HG02623 (cell line): ENCODE measurements around the gene FZR1.

ENCODE experiments used
- ATAC-seq: cut with Tn5 transposase; IDR thresholded peaks from one replicate; pipeline ENCODE4 v1.9.1; 2021; ENCODE audit warnings: moderate library complexity; ENCODE audit not compliant: unreplicated experiment

The FZR1 gene

DNA sequence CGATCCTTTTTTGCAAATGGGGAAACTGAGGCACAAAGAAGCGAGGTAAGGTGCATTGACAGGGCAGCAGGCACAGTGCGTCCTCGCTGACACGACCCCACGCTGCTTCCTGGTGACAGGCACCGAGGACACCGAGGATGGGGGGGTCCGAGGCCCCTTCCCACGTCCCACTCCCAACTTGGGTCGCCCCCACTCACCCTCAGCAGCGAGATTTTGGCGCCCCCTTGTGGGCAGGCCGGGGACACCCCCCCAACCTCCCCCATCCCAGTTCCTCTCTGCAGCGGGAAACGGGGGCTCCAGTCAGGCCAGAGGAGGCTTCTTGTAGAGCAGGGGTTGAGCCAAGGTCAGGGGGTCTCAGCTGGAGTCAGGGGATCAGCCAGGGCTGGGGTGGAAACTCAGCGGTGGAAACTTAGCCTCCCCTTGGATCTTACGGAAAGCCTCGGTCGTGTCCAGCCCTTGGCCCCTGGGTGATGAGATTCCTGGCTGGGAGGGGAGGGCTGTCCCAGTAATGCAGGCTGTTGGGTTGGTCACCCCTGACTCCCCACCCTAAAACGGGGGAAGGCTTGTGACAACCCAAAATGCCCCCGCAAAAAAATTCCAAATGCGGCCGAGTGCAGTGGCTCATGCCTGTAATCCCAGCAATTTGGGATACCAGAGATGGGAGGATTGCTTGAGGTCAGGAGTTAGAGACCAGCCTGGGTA lies 34.0 kb upstream of the FZR1 start:
- no peak for ATAC-seq

DNA sequence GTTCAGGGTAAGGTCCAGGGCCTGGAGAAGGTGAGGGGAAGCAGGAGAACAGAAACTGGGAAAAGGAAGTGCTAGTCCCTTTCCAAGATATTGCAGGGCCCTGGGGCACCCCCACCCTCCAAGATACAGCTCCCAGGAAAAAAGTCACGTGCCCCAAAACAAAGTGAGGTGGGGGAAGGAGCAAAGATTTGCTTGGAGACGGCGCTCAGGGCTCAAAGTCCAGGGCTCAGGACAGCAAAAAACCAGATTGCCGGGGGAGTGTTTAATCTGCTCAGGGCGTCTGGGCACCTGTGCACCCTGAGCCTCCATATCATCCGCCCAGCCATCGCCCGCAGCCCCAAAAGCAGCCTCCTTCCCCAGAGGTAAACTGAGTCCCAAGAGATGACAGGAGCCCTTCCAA lies 32.1 kb upstream of the FZR1 start:
- no peak for ATAC-seq

DNA sequence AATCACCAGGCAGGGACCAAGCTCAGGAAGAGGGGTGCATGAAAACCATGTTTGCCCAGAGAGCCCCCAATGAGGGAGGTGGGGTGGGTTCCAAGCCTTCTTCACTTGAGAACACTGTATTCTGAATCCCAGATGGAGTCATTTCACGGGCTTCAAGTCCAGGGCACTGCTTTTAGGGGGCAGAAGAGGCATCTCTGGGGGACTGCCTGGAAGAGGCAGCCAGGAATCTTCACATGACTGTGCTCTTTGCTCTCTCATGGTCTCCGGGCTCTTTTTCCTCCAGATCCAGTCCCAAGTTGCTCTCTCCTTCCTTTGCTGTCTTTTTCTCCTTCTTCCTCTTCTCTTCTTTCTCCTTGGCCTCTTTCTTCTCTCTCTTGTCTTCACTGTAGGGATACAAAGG lies 31.5 kb upstream of the FZR1 start:
- ATAC-seq, result no peak

- ATAC-seq, result no peak
These were observed 30.7 kb upstream of the FZR1 start for GRCh38 chr19:3475449-3475848.

DNA sequence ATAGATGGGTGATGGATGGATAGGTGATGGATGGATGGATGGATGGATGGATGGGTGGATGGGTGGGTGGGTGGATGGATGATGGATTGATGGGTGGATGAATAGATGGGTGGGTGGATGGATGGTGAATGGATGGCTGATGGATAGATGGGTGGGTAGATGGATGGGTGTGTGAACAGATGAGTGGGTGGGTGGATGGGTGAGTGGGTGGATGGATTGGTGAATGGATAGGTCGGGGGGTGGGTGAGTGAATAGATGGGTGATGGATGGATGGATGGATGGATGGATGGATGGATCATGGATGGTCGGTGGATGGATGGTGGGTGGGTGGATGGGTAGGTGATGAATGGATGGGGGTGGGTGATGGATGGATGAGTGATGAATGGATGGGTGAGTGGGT lies 29.3 kb upstream of the FZR1 start:
- no peak for ATAC-seq

DNA sequence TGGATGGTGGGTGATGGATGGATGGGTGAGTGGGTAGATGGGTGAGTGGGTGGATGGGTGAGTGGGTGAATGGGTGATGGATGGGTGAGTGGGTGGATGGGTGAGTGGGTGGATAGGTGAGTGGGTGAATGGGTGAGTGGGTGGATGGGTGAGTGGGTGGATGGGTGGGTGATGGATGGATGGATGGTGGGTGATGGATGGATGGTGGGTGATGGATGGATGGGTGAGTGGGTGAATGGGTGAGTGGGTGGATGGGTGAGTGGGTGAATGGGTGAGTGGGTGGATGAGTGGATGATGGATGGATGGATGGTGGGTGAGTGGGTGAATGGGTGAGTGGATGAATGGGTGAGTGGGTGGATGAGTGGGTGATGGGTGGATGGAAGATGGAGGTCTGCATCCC lies 28.6 kb upstream of the FZR1 start:
- no peak for ATAC-seq

GRCh38 chr19:3477951-3478350 lies 28.2 kb upstream of the FZR1 start:
- no peak for ATAC-seq

- no peak for ATAC-seq
These were observed 27.5 kb upstream of the FZR1 start for GRCh38 chr19:3478409-3479176.

GRCh38 chr19:3479177-3479833 lies 26.8 kb upstream of the FZR1 start:
- ATAC-seq, result no peak

GRCh38 chr19:3479834-3480215 lies 26.3 kb upstream of the FZR1 start:
- ATAC-seq, result no peak

DNA sequence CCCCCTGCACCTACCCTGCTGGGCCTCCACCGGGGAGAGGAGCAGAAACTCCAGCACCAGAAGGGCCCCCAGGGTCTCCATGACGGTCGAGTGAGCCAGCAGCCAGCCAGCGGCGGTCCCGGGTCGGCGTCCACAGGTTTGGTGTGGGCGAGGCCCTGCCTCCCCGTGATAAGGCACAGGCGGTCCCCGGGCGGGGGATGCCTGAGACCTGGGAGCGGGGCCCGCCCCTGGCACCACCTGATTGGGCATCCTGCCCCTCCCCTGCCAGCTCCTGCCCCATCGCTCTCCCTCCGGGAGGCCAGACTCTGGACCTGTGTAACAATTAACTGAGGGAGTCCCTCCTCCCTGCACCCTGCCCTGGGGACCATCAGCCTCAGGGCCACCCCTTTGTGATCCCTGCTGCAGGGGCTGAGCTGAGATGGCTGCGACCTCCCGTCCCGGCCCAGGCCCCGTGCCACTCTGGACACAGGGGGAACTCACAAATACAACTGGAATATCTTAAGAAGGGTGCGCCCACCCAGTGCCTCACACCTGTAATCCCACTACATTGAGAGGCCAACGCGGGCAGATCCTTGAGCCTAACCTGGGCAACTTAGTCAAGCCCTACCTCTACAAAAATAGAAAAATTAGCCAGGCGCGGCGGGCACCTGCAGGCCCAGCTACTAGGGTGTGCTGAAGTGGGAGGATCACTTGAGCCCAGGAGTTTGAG lies 25.6 kb upstream of the FZR1 start, which contains the start of gene SMIM24:
SMIM24 (minus strand) TSS at position 143 of the 709 bp plus-strand sequence; CDS start at position 81, 62 bp downstream.
- no peak for ATAC-seq

DNA sequence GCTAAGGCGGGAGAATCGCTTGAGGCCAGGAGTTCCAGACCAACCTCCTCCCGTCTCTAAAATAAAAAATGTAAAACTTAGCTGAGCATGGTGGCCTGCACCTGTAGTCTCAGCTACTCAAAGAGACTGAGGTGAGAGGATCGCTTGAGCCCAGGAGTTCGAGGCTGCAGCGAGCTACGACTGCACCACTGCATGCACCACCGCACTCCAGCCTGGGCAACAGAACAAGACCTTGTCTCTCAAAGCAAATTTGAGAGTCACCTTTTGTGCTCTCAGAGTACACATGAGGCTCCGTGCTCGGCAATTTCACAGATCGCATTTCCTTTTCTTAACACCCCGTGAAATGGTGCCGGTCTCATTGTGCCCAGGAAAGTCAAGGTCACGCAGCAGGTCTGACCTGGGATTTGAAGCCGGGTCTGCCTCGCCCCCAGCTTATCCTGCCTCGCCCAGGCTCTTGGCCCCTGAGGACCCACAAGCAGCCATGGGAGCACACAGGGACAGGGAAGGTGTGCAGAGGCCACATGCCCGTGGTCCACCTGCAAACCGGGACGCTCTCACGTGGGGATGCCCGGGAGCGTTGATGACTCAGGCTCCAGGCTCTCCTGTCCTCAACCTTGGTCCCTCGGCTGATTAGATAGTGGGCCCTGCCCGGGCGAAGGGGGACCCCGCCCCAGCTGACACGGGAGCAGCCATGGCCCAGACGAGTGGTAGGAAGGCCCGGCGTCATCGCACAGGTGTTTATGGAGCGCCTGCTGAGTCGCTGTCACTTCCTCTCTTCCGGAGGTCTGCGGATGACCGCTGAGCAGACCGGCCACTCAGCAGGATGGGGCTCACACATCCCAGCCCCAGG lies 24.6 kb upstream of the FZR1 start:
- no peak for ATAC-seq

DNA sequence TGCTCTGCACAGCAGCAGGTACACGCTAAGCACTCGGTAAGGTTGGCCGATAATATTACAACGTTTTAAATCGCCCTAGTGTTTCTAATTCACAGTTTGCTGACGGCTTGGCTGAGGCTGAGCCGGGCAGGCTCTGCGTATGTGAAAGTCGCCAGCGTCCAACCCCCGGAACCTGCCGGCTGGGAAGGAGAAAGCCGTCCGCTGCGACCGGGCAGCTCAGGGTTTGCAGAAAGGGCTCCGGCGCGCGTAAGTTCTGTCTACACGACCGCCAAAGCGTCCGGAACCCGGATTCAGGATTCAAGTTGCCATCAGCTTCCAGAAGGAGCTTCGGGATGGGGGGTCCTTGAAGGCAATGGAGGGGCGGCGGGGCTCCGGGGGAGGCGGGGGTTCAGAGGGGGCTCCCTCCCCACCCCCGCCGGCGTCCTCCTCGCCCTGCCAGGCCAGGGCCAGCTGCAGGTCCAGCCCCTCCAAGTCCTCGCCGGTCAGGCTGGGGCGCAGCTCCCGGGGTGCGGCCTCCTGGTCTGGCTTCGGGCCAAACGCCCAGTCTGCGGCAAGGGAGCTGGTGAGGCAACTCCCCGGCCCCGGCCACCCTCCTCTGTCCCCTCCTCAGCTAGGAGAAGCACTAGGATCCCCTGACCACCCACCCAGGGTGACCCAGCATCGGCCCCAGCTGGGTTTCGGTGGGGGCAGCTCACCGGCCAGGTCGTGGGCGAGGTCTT lies 23.4 kb upstream of the FZR1 start:
- ATAC-seq, result no peak

DNA sequence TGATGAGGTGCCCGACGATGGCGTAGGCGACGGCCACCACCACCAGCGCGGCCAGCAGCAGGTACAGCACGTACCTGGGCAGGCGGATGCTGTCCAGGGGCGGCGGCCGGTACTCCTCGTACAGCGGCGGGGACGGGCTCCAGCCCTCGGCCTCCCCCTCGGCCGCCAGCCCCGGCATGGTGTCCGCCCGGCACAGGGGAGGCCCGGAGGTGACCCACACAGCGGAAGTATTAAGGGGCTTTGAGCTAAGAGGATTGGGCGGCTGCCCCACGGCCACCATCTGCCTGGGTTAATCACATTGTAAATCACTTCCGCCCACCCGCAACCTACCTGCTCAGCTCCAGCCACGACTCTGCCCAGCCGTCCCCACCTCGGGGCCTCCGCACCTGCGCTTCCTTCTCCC lies 22.9 kb upstream of the FZR1 start, which contains the start of gene SMIM44:
SMIM44 (minus strand) TSS at position 216 of the 403 bp plus-strand sequence; CDS start at position 178, 38 bp downstream.
- no peak for ATAC-seq

- ATAC-seq, result no peak
These were observed 14.6 kb upstream of the FZR1 start for GRCh38 chr19:3491396-3492119.

DNA sequence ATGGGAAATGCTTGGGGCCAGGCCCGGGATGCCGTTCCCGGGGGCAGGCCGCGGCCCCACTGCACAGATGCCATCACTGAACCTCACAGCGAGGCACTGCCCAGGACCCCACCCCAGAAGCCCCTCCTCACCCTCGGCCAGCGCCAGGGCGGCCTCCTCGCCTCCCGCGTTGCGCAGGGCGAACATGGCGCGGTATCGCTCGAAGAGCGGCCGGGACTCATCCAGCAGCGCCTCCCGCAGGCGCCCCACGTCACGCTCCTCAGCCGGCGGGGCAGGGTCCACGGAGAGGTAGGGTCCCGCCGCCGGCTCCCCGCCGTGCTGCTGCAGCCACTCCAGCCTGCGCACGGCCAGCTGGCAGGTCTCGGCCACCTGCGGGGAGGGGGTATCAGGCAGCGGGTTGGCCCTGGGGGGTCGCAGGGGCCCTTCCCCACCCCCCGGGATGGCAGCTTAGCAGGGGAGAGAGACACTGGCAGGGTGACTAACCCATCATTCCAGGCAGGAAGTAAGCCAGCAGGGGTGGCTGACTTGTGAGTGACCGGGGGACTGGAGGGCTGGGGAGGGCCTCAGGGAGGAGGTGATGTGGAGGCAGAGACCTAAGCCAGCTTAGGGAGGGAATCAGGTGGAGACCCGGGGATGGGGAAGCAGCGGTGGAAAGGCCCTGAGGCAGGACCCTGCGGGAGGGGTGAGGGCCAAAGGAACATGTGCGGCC lies 13.8 kb upstream of the FZR1 start:
- no peak for ATAC-seq

GRCh38 chr19:3492919-3493318 lies 13.2 kb upstream of the FZR1 start:
- no peak for ATAC-seq

DNA sequence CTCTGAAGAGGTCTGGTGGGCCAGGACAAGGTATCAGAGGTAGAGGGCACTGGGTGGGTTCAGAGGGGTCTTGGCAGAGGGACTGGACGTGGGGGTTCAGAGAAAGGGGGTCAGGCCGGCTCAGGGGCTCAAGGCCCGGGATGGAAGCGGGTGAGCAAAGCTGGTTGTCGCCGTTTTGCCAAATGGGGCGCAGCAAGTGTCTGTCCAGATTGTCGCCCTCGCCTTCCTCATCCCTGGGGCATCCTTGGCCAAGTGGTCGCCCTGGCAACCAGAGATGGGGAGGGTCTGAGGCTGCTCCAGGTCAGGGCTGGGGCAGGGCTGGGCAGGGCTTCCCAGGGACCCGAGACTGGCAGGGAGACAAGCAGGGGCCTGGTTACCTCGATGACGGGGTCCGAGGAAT lies 12.5 kb upstream of the FZR1 start:
- ATAC-seq, result no peak
